Ascending aorta (tissue), 2 donors: ENCODE data around the gene RUNX1. TPM values are rescaled to one million over a fixed set of nuclear protein-coding genes. Genes with fewer than 3 reads are reported as not detected.

Experiments used
- DNase-seq, 2 donors: peaks; one replicate each; pipeline ENCODE4 v3.0.0-alpha.2; 2019; ENCODE audit warnings: low spot score in 2 of 2
- H3K27ac ChIP-seq, 2 donors: fragments of 200-600 bp; sonication (generic); one replicate each; pipeline ENCODE4 v1.5.1; 2016 to 2017; ENCODE audit warnings: mild to moderate bottlenecking in 1 of 2
- H3K27me3 ChIP-seq: fragments of 200-600 bp; sonication (generic); one replicate; pipeline ENCODE4 v1.5.1; 2017
- H3K36me3 ChIP-seq, 2 donors: fragments of 200-600 bp; sonication (generic); one replicate each; pipeline ENCODE4 v1.5.1; 2016
- H3K4me1 ChIP-seq, 2 donors: fragments of 200-600 bp; sonication (generic); one replicate each; pipeline ENCODE4 v1.5.1; 2016 to 2017; ENCODE audit warnings: mild to moderate bottlenecking in 1 of 2
- H3K4me3 ChIP-seq, 2 donors: fragments of 200-600 bp; sonication (generic); one replicate each; pipeline ENCODE4 v1.5.1; 2016 to 2017; ENCODE audit warnings: mild to moderate bottlenecking in 1 of 2
- H3K9me3 ChIP-seq, 2 donors: fragments of 200-600 bp; sonication (generic); one replicate each; pipeline ENCODE4 v1.5.1; 2016
- intact Hi-C: fragments of 100-400 bp; cut with DNase I; formaldehyde crosslinking; loops from one replicate; pipeline ENCODE4 v1.15.1; 2023
- total RNA-seq: library from RNA; depleted of rRNA; stranded (reverse); fragments of >200 nt; gene quantifications from one replicate; pipeline ENCODE4 v1.1.0, GENCODE V29; 2016
- TF ChIP-seq, protein P1 (sequence below), 3 experiments: fragments of 200-600 bp in 2 of 3; fragments of 450-650 bp in 1 of 3; sonication (generic) in 2 of 3; IDR thresholded peaks; one replicate each; pipeline ENCODE4 v1.5.1; 2016 to 2019; ENCODE audit warnings: antibody characterized with exemption in 3 of 3, mild to moderate bottlenecking in 1 of 3, moderate library complexity in 1 of 3

Gene RUNX1
- total RNA-seq, 1 donor from 2014 or later, result 16.3 TPM

DNA sequence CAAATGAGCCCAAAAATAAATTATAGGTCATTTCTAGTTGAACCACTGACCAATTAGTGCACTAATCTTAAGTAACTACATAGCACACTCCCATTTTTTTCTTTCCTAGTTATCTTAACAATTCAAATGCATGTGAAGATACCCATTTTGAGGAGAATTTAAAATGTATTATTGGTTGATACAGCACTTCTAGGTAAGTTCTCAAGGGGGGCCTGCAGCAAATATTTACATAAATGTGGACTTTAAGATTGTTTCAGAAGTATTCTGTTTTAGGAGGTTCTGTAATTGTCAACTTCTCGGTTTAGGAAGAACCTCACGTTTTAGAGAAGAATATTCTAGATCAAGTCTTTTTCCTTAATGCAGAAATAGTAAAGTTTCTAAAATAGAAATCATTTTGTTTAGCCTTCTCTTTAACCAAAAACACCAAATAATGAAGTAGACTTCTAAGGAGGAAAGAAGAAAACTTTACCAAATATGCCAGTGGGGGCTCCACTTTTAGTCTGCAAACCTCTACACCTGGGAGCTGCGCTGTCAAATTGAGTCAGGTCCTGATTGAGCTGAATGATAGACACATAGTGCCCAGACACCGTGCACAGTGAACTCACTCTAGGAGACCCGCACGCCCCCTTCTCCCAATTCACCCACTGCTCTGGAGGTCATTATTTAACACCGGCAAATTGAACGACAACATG, 144.4 kb downstream of the RUNX1 start:
- Histone ChIP-seq H3K9me3 (no peaks in the 10 kb centered on the region), H3K27ac (no peak overlapping the region), H3K4me1 (no peaks in the 10 kb centered on the region), H3K36me3 (no peaks in the 10 kb centered on the region), H3K27me3 (no peaks in the 10 kb centered on the region), H3K4me3 (no peak overlapping the region)
- TF ChIP-seq, protein P1, sequence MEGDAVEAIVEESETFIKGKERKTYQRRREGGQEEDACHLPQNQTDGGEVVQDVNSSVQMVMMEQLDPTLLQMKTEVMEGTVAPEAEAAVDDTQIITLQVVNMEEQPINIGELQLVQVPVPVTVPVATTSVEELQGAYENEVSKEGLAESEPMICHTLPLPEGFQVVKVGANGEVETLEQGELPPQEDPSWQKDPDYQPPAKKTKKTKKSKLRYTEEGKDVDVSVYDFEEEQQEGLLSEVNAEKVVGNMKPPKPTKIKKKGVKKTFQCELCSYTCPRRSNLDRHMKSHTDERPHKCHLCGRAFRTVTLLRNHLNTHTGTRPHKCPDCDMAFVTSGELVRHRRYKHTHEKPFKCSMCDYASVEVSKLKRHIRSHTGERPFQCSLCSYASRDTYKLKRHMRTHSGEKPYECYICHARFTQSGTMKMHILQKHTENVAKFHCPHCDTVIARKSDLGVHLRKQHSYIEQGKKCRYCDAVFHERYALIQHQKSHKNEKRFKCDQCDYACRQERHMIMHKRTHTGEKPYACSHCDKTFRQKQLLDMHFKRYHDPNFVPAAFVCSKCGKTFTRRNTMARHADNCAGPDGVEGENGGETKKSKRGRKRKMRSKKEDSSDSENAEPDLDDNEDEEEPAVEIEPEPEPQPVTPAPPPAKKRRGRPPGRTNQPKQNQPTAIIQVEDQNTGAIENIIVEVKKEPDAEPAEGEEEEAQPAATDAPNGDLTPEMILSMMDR (IDR thresholded peaks at IDR 0.05), result no peak
- no peak for DNase-seq
- intact Hi-C loops, result no loop called here

DNA sequence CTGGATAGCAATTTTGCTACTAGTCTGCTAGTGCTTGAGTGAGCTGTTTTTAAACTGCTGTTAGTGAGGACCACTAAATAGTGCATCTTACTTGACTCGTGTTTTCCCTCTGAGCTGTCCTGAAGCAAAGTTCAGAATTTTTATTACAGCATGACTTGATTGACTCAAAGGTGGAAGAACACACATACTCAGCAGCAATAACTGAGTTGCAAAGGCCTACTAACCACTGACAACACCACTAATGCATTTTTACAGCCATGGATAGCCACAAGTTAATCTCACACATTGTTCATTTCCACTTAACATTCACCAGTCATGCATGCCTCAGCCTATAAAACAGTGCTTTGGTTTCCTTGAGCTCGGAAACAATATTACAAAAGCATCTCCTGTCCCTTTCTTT, 148.7 kb downstream of the RUNX1 start:
- H3K27me3 ChIP-seq, result no peaks in the 10 kb centered on the region
- TF ChIP-seq, protein P1 (IDR thresholded peaks at IDR 0.05), result no peak
- no peaks in the 10 kb centered on the region for H3K4me1 ChIP-seq
- no peak for DNase-seq
- H3K4me3 ChIP-seq, result no peak overlapping the region
- H3K27ac ChIP-seq, result no peak overlapping the region
- intact Hi-C loops, result no loop called here
- H3K9me3 ChIP-seq, result peaks cover 0 to 4% of the 10 kb centered on the region in 2 donors
- no peaks in the 10 kb centered on the region for H3K36me3 ChIP-seq

DNA sequence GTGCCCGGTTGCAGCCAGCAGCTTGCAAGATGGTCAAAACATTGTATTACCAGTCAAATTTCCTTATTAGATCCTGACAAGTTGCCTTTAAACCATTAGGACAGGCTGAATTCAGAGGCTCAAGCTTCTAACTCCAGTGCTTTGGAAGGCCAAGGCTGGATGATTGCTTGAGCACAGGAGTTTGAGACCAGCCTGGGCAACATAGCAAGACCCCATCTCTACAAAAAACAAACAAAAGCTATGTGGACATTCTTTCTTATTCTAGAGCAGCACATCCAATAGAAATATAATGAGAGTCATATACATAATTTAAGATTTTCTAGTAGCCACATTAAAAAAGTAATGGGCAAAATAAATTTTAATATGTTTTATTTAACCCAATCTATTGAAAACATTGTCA, 149.3 kb downstream of the RUNX1 start:
- Histone ChIP-seq H3K27me3 (no peaks in the 10 kb centered on the region), H3K36me3 (no peaks in the 10 kb centered on the region), H3K27ac (no peak overlapping the region), H3K4me3 (no peak overlapping the region), H3K4me1 (no peaks in the 10 kb centered on the region), H3K9me3 (peaks cover 0 to 4% of the 10 kb centered on the region in 2 donors)
- intact Hi-C loops, result loop anchor here (10.0 kb wide), 1 partner anchor 1125 kb away; no protein-coding TSS in a partner anchor
- TF ChIP-seq, protein P1 (IDR thresholded peaks at IDR 0.05), result no peak
- no peak for DNase-seq

DNA sequence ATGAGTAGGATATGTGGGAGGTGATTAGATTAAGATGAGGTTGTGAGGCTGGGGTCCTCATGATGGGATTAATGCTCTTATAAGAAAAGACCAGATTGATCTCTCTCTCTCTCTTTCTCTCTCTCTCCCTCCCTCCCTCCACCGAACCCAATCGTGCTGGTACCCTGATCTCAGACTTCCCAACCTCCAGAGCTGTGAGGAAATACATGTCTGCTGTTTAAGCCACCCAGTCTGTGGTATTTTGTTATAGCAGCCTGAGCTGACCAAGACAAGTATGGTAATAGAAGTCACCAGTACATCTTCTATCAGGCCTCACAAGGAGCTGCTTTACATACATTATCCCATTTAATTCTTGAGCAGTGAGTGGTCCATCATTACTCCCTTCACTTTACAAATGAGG, 149.8 kb downstream of the RUNX1 start:
- H3K4me3 ChIP-seq, result no peak overlapping the region
- peaks cover 0 to 4% of the 10 kb centered on the region in 2 donors for H3K9me3 ChIP-seq
- H3K27me3 ChIP-seq, result no peaks in the 10 kb centered on the region
- no peak overlapping the region for H3K27ac ChIP-seq
- intact Hi-C loops, result loop anchor here (10.0 kb wide), 1 partner anchor 1125 kb away; no protein-coding TSS in a partner anchor
- H3K36me3 ChIP-seq, result no peaks in the 10 kb centered on the region
- DNase-seq, result no peak
- TF ChIP-seq, protein P1 (IDR thresholded peaks at IDR 0.05), result no peak
- no peaks in the 10 kb centered on the region for H3K4me1 ChIP-seq

DNA sequence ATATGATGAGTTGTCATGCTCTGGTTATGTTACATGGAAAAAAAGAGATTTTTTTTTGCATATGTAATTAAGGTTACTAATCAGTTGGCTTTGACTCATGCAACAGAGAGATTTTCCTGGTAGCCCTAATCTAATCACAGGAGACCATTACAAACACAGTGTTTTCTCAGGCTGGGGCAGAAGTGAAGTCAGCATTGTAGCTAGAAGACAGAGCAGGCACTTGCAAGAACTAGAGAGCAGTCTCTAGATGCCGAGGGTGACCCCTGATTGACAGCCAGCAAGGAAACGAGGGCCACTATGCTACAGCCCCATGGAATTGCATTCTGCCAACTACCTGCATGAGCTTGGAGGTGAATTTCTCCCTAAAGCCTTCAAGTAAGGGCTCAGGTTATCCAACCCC, 151.3 kb downstream of the RUNX1 start:
- no peak overlapping the region for H3K27ac ChIP-seq
- H3K36me3 ChIP-seq, result no peaks in the 10 kb centered on the region
- TF ChIP-seq, protein P1 (IDR thresholded peaks at IDR 0.05), result no peak
- H3K4me1 ChIP-seq, result no peaks in the 10 kb centered on the region
- no peak for DNase-seq
- H3K4me3 ChIP-seq, result no peak overlapping the region
- H3K9me3 ChIP-seq, result peaks cover 0 to 4% of the 10 kb centered on the region in 2 donors
- H3K27me3 ChIP-seq, result no peaks in the 10 kb centered on the region
- intact Hi-C loops, result loop anchor here (10.0 kb wide), 1 partner anchor 1127 kb away; no protein-coding TSS in a partner anchor
